Measurements from ENCODE around the gene ACAP1.

The ACAP1 gene

DNA sequence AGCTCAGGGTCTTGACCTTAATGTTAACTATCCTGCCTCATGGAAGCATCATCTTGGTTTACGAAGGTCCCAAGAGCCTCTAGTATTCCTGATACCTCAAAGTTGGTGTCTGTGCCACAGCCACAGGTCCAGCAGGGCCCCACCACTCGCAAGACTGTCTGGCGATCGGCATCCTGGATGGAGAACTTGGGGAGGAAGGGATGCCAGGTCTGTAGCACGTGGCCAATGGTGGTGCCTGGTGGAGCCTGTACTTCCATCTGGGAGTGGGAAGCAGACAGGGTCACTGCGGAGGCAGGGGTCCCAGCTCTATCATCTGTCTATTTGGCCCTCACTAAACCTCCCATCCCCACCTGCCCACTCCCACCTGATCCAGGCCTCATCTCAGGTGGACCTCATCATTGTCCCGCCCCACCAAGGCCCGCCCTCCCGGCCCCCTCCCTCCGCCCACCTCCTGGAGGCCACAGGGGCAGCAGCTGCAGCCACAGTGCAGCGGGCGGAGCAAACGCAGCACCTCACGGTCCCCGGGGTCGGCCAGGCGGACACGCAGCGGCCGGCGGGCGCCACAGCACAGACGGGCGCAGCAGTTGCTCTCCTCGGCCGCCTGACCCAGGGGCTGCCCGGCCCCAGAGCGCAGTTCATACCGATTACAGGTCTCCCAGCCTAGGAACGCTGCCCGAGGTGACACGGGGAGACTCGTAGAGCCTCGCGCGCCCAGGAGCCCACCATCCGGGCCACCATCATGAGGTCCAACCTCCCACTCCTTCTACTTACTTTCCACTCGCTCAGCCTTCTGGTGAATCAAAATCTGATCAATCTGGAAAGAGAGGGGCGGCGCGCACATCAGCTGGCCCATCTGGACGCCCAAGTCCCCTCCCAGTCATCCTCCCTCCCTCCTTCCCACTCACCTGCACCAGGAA is 56.6 kb downstream of the ACAP1 start:
- ATAC-seq = no peak
- H3K27ac Mint-ChIP-seq = peak overlapping the region; percentile 22
- no peaks in the 10 kb centered on the region for H3K27me3 Mint-ChIP-seq
- H3K36me3 Mint-ChIP-seq (ENCODE audit: low read depth) = peaks cover 11% of the 10 kb centered on the region
- H3K4me3 Mint-ChIP-seq = peak overlapping the region; percentile 94
- peaks cover 20% of the 10 kb centered on the region for H3K4me1 Mint-ChIP-seq
- no peak for DNase-seq
- no peaks in the 10 kb centered on the region for H3K9me3 Mint-ChIP-seq

DNA sequence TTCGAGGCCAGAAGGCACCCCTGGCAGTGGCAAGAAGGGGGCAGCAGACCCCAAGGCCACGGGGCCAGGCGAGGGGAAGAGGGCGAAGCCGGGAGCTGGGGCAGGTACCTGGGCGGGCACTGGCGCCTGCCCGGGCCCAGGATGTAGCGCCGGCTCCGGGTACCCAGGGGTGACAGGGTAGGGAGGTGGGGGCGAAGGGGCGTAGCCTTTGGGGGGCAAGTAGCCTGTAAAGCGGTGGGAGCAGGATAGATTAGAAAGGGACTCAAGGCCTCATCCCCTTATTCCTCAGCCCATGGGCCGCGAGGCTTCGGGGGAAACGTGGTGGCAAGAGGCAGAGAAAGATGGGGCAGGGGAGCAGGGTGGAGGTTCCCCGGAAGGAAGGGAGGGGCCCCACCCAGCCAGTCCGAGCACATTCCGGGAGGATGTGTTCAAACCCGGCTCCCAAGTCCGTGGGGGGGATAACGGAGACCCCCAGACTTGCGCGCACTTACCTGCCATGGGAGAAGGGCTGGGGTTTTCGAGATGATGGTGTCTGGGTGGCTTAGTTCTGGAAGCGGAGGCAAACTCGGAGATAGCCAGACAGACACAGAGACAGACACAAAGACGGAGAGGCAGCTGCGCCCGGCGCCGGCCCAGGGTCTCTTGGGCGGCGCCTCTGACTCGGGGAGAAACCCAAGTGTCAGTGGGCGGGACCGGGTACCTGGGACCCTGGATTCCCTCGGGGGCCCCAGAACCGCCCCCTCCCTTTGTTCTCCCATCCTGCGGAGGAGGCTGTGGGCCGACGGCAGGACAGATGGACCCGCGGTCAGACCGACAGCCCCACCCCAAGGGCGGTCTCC is 57.5 kb downstream of the ACAP1 start:
- Mint-ChIP-seq H3K4me1 (peaks cover 20% of the 10 kb centered on the region), H3K27ac (peak overlapping the region; percentile 82), H3K4me3 (peak overlapping the region; percentile 94), H3K9me3 (no peaks in the 10 kb centered on the region), H3K36me3 (ENCODE audit: low read depth) (peaks cover 11% of the 10 kb centered on the region), H3K27me3 (no peaks in the 10 kb centered on the region)
- DNase-seq = peak; percentile 61
- peak; percentile 60 for ATAC-seq

- Mint-ChIP-seq H3K9me3 (no peaks in the 10 kb centered on the region), H3K27me3 (no peaks in the 10 kb centered on the region), H3K4me1 (peaks cover 20% of the 10 kb centered on the region), H3K36me3 (ENCODE audit: low read depth) (peaks cover 6% of the 10 kb centered on the region), H3K4me3 (peak within 1 kb of the TSS; percentile 94), H3K27ac (peak within 1 kb of the TSS; percentile 90)
- DNase-seq (peak; percentile 89), ATAC-seq (peak; percentile 88)
These were observed 58.3 kb downstream of the ACAP1 start, which contains the start of gene PLSCR3 for GRCh38 chr17:7394452-7395191. TSS of gene PLSCR3 (minus strand) at chr17:7394525. CDS start at chr17:7394110, 415 bp downstream.

GRCh38 chr17:7396147-7396546 is 59.8 kb downstream of the ACAP1 start:
- Mint-ChIP-seq H3K4me3 (peak overlapping the region; percentile 9), H3K36me3 (ENCODE audit: low read depth) (peaks cover 2% of the 10 kb centered on the region), H3K27me3 (no peaks in the 10 kb centered on the region), H3K27ac (no peak overlapping the region), H3K4me1 (peaks cover 18% of the 10 kb centered on the region), H3K9me3 (no peaks in the 10 kb centered on the region)
- no peak for ATAC-seq
- no peak for DNase-seq

DNA sequence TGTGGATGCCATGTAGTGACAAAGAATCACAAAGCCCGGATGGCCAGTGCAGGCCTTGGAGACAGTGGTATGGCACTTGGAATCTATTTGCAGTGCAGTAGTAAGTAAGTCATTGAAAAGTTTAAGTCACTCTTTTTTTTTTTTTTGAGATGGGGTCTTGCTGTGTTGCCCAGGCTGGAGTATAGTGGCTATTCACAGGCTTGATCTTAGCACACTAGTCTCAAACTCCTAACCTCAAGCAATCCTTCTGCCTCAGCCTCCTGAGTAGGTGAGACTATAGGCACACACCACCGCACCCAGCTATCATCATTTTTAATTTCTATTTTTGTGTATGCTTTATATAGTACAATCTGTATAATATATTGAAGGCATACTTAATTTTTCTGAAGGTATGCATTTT is 62.3 kb downstream of the ACAP1 start:
- DNase-seq (no peak), ATAC-seq (no peak)
- peaks cover 15% of the 10 kb centered on the region for H3K4me1 Mint-ChIP-seq
- H3K27me3 Mint-ChIP-seq = no peaks in the 10 kb centered on the region
- no peak overlapping the region for H3K27ac Mint-ChIP-seq
- no peaks in the 10 kb centered on the region for H3K36me3 Mint-ChIP-seq (ENCODE audit: low read depth)
- H3K4me3 Mint-ChIP-seq = no peak overlapping the region
- H3K9me3 Mint-ChIP-seq = no peaks in the 10 kb centered on the region
